GM12878 (cell line): ENCODE results near the gene TTLL10. TPM values are rescaled to one million over a fixed set of nuclear protein-coding genes. Genes with fewer than 3 reads are reported as not detected.

Experiments used
- BMI1 ChIP-seq: fragments of 450-650 bp; IDR thresholded peaks from 2 replicates; pipeline ENCODE4 v1.6.1; 2016; ENCODE audit warnings: mild to moderate bottlenecking, moderate library complexity, borderline replicate concordance
- CBX5 ChIP-seq: sonication (generic); IDR thresholded peaks from 2 replicates; pipeline ENCODE4 v1.6.1; 2016; ENCODE audit warnings: low read depth, moderate library complexity, mild to moderate bottlenecking, inconsistent platforms
- DPF2 ChIP-seq: fragments of 450-650 bp; IDR thresholded peaks from 2 replicates; pipeline ENCODE4 v1.6.1; 2017; ENCODE audit warnings: mild to moderate bottlenecking
- IKZF1 ChIP-seq: fragments of 450-650 bp; conservative IDR thresholded peaks from 2 replicates; pipeline ENCODE4 v1.6.1; 2017; ENCODE audit warnings: antibody characterized with exemption, mild to moderate bottlenecking
- RFX5 ChIP-seq: IDR thresholded peaks from 2 replicates; pipeline ENCODE4 v1.6.1; 2011; ENCODE audit warnings: low read depth, low read length, improper control_type of control experiment
- SUZ12 ChIP-seq: fragments of 200-600 bp; sonication (generic); IDR thresholded peaks from one replicate; pipeline ENCODE4 v1.6.1; 2018; ENCODE audit warnings: antibody characterized with exemption, mild to moderate bottlenecking; ENCODE audit not compliant: unreplicated experiment
- ZNF384 ChIP-seq: IDR thresholded peaks from 2 replicates; pipeline ENCODE4 v1.6.1; 2012; ENCODE audit warnings: low read depth, mild to moderate bottlenecking, low read length, improper control_type of control experiment, borderline replicate concordance
- ZNF687 ChIP-seq: fragments of 450-650 bp; IDR thresholded peaks from 2 replicates; pipeline ENCODE4 v1.6.1; 2017; ENCODE audit warnings: mild to moderate bottlenecking, moderate library complexity
- polyA plus RNA-seq, 11 experiments: library from polyadenylated mRNA; depleted of rRNA in 4 of 11; unstranded in 6 of 11; stranded (reverse) in 5 of 11; fragments of >200 nt; fragmentation: Nextera tagmentation in 4 of 11; fragmentation: Illumina TruSeq in 1 of 11; extraction: Ambion mirVana in 4 of 11; extraction: Trizol in 1 of 11; gene quantifications; 1 replicate in 1 of 11; 2 replicates in 10 of 11; pipeline versions ENCODE4 v1.2.1 to v1.2.3, GENCODE V29; 2011 to 2016; ENCODE audit warnings: inconsistent platforms in 2 of 11, missing spikeins in 2 of 11, low read depth in 1 of 11
- total RNA-seq, 4 experiments: library from RNA; depleted of rRNA in 3 of 4; stranded (reverse); fragments of >200 nt in 3 of 4; fragmentation: Illumina TruSeq in 1 of 4; extraction: Trizol in 1 of 4; gene quantifications; 2 replicates each; pipeline versions ENCODE4 v1.2.1 to v1.2.3, GENCODE V29; 2013 to 2021
- TF ChIP-seq, protein P1 (sequence below): fragments of 150-350 bp; IDR thresholded peaks from 2 replicates; pipeline ENCODE4 v1.6.1; 2014; ENCODE audit warnings: mild to moderate bottlenecking, low read depth, low read length
- TF ChIP-seq, protein P2 (sequence below): fragments of 450-650 bp; IDR thresholded peaks from 2 replicates; pipeline ENCODE4 v1.6.1; 2016; ENCODE audit warnings: mild to moderate bottlenecking
- TF ChIP-seq, protein P3 (sequence below): fragments of 450-650 bp; IDR thresholded peaks from 2 replicates; pipeline ENCODE4 v1.6.1; 2018; ENCODE audit warnings: borderline replicate concordance, mild to moderate bottlenecking; ENCODE audit not compliant: partially characterized antibody
- TF ChIP-seq, protein P4 (sequence below), 3 experiments: IDR thresholded peaks in 2 of 3; conservative IDR thresholded peaks in 1 of 3; 2 replicates each; pipeline ENCODE4 v1.5.1; 2011; ENCODE audit warnings: low read depth in 3 of 3, low read length in 3 of 3, mild to moderate bottlenecking in 3 of 3, control low read depth in 2 of 3, moderate library complexity in 2 of 3, inconsistent platforms in 1 of 3, mixed read lengths in 1 of 3; ENCODE audit not compliant: control insufficient read depth in 2 of 3, insufficient read depth in 1 of 3; ENCODE audit errors: extremely low read depth in 1 of 3
- TF ChIP-seq, protein P5 (sequence below): fragments of 450-650 bp; IDR thresholded peaks from 2 replicates; pipeline ENCODE4 v1.6.1; 2017; ENCODE audit warnings: antibody characterized with exemption, mild to moderate bottlenecking, moderate library complexity

TTLL10 gene
- total and polyA plus RNA-seq, 10 of the 15 experiments (the other 5 are each of a cell fraction or from before 2014, with no cell fraction given) = not detected

- TF ChIP-seq ZNF687 (peak; percentile 32), SUZ12 (no peak), ZNF384 (no peak), CBX5 (no peak), DPF2 (0 out of 2 replicates have a peak, but pooled peaks have one; percentile 5), RFX5 (no peak), BMI1 (no peak), IKZF1 (peak; percentile 3; the same call in 1 of the 2 replicates)
- TF ChIP-seq, protein P1, sequence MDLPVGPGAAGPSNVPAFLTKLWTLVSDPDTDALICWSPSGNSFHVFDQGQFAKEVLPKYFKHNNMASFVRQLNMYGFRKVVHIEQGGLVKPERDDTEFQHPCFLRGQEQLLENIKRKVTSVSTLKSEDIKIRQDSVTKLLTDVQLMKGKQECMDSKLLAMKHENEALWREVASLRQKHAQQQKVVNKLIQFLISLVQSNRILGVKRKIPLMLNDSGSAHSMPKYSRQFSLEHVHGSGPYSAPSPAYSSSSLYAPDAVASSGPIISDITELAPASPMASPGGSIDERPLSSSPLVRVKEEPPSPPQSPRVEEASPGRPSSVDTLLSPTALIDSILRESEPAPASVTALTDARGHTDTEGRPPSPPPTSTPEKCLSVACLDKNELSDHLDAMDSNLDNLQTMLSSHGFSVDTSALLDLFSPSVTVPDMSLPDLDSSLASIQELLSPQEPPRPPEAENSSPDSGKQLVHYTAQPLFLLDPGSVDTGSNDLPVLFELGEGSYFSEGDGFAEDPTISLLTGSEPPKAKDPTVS = no peak
- TF ChIP-seq, protein P2, sequence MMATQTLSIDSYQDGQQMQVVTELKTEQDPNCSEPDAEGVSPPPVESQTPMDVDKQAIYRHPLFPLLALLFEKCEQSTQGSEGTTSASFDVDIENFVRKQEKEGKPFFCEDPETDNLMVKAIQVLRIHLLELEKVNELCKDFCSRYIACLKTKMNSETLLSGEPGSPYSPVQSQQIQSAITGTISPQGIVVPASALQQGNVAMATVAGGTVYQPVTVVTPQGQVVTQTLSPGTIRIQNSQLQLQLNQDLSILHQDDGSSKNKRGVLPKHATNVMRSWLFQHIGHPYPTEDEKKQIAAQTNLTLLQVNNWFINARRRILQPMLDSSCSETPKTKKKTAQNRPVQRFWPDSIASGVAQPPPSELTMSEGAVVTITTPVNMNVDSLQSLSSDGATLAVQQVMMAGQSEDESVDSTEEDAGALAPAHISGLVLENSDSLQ = no peak
- TF ChIP-seq, protein P3, sequence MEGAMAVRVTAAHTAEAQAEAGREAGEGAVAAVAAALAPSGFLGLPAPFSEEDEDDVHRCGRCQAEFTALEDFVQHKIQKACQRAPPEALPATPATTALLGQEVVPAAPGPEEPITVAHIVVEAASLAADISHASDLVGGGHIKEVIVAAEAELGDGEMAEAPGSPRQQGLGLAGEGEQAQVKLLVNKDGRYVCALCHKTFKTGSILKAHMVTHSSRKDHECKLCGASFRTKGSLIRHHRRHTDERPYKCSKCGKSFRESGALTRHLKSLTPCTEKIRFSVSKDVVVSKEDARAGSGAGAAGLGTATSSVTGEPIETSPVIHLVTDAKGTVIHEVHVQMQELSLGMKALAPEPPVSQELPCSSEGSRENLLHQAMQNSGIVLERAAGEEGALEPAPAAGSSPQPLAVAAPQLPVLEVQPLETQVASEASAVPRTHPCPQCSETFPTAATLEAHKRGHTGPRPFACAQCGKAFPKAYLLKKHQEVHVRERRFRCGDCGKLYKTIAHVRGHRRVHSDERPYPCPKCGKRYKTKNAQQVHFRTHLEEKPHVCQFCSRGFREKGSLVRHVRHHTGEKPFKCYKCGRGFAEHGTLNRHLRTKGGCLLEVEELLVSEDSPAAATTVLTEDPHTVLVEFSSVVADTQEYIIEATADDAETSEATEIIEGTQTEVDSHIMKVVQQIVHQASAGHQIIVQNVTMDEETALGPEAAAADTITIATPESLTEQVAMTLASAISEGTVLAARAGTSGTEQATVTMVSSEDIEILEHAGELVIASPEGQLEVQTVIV = no peak
- TF ChIP-seq, protein P4, sequence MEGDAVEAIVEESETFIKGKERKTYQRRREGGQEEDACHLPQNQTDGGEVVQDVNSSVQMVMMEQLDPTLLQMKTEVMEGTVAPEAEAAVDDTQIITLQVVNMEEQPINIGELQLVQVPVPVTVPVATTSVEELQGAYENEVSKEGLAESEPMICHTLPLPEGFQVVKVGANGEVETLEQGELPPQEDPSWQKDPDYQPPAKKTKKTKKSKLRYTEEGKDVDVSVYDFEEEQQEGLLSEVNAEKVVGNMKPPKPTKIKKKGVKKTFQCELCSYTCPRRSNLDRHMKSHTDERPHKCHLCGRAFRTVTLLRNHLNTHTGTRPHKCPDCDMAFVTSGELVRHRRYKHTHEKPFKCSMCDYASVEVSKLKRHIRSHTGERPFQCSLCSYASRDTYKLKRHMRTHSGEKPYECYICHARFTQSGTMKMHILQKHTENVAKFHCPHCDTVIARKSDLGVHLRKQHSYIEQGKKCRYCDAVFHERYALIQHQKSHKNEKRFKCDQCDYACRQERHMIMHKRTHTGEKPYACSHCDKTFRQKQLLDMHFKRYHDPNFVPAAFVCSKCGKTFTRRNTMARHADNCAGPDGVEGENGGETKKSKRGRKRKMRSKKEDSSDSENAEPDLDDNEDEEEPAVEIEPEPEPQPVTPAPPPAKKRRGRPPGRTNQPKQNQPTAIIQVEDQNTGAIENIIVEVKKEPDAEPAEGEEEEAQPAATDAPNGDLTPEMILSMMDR (IDR thresholded peaks at IDR 0.05 in 2 of 3, conservative IDR thresholded peaks at IDR 0.05 in 1 of 3; ENCODE audit: control insufficient read depth in 2 of 3, extremely low read depth in 1 of 3, insufficient read depth in 1 of 3, low read depth in 3 of 3, low read length in 3 of 3) = no peak
- TF ChIP-seq, protein P5, sequence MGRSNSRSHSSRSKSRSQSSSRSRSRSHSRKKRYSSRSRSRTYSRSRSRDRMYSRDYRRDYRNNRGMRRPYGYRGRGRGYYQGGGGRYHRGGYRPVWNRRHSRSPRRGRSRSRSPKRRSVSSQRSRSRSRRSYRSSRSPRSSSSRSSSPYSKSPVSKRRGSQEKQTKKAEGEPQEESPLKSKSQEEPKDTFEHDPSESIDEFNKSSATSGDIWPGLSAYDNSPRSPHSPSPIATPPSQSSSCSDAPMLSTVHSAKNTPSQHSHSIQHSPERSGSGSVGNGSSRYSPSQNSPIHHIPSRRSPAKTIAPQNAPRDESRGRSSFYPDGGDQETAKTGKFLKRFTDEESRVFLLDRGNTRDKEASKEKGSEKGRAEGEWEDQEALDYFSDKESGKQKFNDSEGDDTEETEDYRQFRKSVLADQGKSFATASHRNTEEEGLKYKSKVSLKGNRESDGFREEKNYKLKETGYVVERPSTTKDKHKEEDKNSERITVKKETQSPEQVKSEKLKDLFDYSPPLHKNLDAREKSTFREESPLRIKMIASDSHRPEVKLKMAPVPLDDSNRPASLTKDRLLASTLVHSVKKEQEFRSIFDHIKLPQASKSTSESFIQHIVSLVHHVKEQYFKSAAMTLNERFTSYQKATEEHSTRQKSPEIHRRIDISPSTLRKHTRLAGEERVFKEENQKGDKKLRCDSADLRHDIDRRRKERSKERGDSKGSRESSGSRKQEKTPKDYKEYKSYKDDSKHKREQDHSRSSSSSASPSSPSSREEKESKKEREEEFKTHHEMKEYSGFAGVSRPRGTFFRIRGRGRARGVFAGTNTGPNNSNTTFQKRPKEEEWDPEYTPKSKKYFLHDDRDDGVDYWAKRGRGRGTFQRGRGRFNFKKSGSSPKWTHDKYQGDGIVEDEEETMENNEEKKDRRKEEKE = no peak
Measured at GRCh38 chr1:1213345-1214265, 39.9 kb downstream of the TTLL10 start, which contains the start of gene TNFRSF4 (continued).
